Measurements from ENCODE around the gene IGFBP5. TPM values are rescaled to one million over a fixed set of nuclear protein-coding genes. Genes with fewer than 3 reads are reported as not detected.

The IGFBP5 gene, protein sequence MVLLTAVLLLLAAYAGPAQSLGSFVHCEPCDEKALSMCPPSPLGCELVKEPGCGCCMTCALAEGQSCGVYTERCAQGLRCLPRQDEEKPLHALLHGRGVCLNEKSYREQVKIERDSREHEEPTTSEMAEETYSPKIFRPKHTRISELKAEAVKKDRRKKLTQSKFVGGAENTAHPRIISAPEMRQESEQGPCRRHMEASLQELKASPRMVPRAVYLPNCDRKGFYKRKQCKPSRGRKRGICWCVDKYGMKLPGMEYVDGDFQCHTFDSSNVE
- 0.25 and 0.64 TPM in 2 replicates for total RNA-seq

DNA sequence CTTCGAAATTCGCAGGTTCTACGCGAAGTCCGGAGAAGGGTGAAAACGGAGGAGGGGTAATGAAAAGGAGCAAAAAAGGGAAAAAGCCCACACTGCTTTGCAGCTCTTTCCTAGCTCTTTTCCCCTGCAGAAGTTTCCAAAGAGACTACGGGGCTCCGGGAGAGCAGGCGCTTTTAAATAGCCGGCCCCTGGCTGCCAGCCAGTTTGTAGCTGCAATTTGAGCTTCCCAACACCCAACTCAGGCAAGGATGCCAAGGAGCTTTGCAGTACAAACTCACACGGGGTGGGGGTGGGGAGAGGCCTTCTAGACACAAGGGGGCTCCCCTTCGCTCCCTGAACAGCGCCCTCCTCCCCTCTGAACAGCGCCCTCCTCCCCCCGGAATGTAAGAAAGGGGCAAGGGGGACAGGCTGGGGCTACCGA is at the start of gene IGFBP5:
Gene IGFBP5, minus strand, starts transcription at position 149 of the 421 bp plus-strand sequence. CDS start 774 bp downstream, outside the sequence.
- DNase-seq (ENCODE audit: low read depth in 2 of 2): peak in 1 of 2 donors; percentile 18

DNA sequence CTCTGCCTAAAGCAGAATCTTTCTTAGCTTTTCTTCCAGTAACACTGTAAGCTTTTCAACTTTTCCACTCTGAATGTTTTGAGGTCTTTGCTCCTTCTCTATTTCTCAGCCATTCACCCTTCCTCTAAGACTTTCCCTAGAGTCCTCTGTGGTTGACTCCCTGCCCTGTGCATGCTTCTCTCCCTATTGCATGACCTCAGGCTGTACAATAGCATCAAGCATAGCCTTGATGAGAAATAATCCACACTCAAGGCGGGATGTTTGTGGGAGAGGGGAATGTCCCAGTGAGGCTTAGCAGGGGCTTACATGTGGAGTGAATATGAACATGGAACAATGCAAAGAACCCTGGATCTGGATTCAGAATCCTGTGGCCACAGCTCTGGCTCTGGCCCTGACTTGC is 48.4 kb upstream of the IGFBP5 start:
- no peak for DNase-seq (ENCODE audit: low read depth in 2 of 2)

DNA sequence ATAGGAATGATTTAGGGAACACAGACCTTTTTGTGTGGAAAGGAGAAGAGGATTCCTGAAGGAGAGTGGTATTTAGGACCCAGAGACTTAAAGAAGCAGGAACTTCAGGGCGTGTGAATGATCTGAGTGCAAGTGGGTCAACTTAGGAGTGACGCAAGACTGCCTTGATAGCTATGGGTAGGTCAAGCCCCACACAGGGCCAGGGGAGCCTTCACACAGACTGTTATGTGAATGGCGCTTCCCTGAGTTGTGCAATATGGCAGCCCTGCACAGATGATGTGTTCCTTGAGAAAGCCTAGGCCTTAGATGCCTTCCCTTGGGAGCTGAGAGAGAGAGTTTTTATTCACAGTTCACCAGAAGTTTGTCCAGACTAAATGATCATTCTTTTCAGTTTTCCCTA is 47.1 kb upstream of the IGFBP5 start:
- no peak for DNase-seq (ENCODE audit: low read depth in 2 of 2)

DNA sequence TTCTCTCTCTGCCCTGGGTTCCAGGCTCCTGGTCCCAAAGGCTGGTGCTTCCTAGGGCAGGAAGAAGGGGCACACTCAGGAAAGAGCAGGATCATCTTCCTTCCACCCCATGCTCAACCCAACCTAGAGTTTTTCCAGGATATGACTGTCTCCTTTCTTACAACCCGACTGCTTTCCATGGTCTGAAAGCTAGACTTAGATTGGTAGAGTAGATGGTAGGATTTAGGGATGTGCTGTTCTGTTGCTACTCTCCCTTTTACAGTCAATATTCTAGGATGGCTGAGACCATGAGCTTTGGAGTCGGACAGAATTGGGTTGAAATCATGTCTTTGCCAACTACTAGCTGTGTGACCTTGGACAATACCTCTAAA is 45.9 kb upstream of the IGFBP5 start:
- no peak for DNase-seq (ENCODE audit: low read depth in 2 of 2)

DNA sequence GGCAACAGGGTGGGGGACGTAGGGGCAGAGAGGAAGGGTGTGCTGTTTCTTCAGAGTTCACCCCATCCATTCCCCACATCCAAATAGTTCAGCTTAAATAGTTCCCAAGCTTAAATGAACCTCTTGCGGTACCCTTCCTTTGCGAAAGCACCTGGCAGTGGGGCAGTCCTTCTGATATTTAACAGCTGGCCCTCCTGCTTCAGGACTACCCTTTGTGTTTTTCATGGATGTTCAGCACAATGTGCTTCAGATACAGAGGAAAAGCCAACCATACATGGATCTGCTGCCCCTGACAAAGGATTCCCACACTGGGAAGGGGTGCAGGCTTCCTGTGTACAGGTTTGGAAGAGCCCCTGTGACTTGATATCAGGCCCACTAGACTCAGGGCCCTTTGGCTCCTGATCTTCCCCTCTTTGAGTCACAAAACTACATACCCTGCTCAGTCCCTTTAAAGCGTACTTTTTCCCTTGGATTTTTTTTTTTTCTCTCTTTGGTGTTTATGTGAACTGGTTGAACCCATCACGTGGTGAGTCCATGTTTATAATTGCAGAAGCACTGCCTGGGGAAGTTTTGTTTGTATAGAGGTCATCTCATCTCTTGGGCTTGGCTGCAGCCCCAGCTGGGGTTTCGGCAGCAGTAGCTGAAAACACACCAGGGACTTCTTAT is 45.3 kb upstream of the IGFBP5 start:
- peak in 1 of 2 donors; percentile 4 for DNase-seq (ENCODE audit: low read depth in 2 of 2)

DNA sequence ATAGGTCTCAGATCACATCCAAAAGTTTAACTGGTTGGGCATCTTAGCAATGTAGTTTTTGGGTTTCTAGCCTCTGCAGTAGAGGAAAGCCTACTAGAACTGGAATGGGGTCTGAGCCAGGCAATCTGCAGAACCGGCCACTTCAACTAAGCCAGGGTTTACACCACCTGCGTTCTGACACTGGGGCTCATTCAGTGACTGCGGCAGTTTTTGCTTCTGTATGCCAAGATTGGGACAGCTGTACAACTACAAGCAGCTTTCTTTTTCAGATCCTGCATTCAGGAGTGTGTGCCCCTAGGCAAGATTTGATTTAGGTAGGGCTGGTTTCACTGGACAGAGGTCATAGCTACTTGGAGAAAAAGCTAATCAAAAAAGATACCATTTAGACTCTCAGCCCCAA is 43.7 kb upstream of the IGFBP5 start:
- DNase-seq (ENCODE audit: low read depth in 2 of 2): no peak

DNA sequence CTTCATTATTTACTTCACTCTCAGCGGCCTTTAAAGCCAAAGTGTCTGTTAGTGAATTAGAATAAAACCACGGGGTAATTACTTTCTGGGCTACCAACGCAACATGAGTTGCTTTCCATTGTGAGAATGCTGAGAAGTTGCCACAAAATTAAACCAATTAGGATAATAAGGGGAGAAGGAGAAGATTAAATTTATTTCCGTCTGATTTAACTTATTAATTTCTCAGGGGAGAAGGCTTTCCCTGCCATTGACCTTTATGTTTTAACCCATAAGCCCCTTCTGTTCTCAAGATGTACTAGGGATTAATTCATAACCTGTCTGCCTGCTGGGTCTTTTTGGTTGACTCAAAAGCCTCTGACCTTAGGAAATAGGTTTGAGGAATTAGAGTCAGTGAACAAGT is 42.3 kb upstream of the IGFBP5 start:
- DNase-seq (ENCODE audit: low read depth in 2 of 2): no peak

DNA sequence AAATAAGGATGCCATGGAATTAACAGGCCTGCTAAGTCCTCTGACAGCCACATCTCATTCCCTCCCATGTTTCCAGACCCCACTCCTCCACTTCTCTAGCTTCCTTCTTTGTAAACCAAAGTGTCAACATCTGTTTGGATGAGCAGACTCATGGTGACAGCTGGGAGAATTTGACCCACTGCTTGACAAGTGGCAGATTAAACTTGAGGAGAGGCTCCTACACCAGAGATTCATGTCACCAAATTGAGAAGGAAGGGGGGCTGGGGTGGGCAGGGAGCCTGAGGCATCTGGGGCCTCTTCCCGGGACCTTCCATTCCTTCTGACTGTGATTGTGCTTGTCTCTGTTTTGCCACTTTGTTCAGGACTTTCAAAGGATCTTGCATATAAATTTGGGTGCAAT is 41.0 kb upstream of the IGFBP5 start:
- DNase-seq (ENCODE audit: low read depth in 2 of 2): no peak

DNA sequence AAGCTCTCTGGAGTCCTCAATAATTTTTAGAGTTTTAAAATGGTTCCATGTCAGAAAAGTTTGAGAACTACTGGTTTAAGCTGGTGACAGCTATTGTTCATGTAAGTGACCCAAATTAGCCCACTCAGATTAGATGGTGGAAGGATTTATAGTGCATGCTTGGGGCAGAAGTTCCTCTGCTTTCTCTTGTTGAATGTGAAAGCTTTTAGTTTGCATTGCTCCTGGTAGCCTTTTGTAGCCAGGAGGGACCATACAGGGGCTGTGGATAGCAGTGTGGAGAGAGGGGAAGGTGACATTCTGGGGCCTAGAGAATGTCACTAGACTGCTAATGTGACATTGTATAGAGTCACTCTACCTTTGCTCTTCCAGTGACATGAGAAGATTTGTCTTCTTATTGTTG is 40.3 kb upstream of the IGFBP5 start:
- DNase-seq (ENCODE audit: low read depth in 2 of 2): no peak

DNA sequence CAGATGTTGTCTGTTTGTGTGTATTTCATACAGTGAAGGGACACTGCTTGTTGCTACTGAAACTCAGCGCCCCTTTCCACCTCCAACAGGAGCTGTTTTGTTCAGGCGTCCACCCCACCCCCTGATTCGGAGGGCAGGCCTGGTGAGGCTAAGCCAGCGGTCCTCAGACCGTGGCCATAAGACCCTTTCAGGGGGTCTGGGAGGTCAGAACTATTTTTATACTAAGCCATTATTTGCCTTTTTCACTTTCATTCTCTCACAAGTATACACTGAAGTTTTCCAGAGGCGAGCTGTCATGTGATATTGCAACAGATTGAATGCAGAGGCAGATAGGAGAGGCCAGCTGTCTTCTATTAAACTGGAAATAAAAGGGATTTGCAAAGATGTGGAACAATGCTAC is 39.7 kb upstream of the IGFBP5 start:
- DNase-seq (ENCODE audit: low read depth in 2 of 2): no peak

DNA sequence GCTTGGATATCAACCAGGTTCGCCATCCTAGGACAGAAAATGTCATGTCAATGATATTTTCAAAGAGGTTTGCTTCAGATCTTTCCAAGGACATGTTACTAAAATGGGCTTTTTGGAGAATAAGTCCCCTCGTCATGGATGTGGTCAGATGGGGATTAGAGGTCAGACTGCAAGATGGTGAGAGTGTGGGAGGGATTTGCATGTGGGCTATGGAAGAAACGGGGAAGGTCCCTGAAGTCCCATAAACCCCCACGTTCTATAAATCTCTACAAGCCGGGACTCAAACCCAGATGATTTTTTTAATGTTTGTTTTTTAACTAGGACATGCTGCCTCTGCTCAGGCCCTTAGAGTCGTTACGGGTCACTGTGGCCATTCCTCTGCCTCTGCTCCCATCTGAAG is 37.7 kb upstream of the IGFBP5 start:
- no peak for DNase-seq (ENCODE audit: low read depth in 2 of 2)

DNA sequence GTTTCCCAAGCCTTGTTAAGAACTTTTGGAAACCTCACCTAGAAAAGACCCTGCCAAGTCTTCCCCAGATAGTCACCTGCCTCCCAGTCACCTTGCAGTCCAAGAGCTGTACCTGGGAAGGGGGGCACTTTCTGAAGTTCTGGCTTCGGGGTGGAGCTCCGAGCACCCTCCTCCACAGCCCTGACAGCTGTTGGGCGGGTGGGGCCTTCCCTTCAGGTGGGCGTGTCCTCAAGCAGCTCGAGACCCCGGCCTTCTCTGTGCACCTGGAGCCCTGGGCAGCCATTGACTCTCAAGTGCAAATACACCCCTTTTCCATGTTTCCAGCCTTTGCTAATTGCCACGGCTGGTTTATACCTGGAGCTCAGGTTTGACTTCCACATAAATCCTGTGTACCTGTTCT is 37.0 kb upstream of the IGFBP5 start:
- no peak for DNase-seq (ENCODE audit: low read depth in 2 of 2)

DNA sequence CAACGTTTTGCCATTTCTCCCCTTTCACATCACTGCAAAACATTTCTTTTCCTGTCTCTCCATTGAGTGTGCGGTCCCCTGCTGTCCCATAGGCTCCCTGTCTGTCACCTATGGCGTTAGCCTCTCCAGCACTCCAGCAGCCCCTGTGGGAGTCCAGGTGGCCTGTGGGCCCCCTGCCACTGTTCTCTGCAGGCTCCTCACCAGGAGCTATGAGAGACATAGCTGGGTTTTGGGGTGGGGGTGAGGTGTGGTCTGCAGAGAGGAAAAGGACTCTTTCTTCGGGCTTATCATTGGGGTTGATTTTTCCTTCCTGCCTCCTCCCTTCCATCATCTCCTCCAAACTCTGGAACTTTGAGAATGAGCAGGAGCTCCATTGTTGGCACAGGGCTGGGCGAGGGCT is 36.1 kb upstream of the IGFBP5 start:
- no peak for DNase-seq (ENCODE audit: low read depth in 2 of 2)

DNA sequence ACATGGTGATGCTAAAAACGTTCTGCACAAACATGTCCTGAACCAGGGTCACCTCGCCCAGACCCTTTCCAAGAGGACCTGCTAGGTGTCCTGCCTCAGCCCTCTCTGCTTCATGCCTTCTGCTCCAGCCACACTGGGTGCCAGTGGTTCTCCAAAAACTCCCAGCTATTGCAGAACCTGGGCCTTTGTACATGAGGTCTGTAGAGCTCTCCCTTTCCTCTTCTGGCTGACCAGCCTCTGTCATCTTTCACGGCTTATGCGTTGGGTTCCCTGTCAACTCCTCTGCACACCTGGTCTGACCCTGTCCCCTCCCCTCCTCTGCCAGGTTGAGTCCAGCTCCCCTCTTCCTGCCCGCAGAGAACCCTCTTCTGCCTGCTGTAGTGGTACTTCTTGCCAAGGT is 35.5 kb upstream of the IGFBP5 start:
- no peak for DNase-seq (ENCODE audit: low read depth in 2 of 2)

DNA sequence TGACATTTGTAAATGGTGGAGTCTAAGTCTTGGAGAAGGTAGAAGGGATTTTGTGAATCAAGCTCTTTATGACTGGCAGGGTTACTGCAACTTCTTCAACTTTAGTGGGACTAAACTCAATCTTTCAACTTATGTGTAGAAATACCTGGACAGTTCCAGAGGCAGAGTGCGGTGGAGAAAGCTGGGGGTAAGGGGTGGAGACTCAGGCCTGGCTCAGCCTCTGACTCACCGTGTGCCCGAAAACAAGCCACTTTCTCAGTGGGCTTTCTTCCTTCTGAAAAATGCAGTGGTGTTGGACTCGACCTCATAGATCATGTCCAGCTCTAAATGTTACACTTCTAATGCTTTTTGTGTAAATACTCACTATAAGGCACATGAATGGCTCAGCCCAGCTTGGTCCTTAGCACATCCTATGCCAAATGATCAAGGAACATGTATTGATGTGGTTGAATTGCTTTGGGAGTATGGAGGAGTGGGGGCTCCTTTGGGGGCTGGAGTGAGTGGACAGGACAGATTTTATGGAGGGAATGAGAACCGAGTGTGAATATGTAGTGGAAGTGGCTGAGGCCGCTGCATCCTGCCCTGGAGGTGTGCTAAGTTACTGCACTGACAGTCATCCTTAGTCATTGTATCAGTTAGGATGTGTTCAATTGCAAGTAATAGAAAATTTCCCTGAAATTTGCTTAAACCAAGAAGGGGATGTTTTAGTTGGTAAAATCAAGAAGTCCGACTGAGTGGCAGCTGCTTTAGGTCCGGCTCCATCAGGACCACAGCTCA is 32.2 kb upstream of the IGFBP5 start:
- DNase-seq (ENCODE audit: low read depth in 2 of 2): no peak

DNA sequence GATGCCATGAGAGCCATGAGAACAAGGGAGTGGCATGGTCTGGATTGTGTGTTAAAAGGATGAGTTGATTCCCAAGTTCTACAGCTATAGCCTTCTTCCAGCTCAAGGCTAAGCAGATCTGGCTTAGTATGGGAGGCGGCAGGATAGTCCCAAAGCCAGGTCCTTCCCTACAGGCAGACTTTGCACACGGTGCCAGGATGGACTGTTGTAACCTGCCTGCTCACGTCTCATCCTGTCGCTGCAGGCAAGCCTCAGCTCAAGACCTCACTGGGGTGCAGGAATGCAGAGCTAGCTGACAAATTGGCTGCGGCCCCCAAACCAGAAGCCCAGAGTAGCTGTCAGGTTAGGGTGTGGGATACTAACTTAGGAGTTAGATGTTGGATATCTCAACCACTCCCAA is 28.8 kb upstream of the IGFBP5 start:
- DNase-seq (ENCODE audit: low read depth in 2 of 2): no peak

DNA sequence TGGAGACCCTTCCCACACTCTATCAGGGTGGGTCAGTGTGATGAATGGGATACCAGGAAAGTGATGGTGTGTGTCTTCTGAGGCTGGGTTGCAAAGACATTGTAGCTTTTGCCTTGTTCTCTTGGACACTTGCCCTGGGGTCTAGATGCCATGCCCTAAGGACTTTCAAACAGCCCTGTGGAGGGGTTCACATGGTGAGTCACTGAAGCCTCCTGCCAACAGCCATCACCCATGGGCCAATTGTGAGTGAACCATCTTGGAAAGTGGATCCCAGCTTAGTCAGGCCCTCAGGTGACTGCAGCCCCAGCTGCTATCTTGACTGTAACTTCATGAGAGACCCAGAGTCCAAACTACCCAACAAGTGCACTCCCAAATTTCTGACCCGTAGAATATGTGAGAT is 25.8 kb upstream of the IGFBP5 start:
- no peak for DNase-seq (ENCODE audit: low read depth in 2 of 2)

DNA sequence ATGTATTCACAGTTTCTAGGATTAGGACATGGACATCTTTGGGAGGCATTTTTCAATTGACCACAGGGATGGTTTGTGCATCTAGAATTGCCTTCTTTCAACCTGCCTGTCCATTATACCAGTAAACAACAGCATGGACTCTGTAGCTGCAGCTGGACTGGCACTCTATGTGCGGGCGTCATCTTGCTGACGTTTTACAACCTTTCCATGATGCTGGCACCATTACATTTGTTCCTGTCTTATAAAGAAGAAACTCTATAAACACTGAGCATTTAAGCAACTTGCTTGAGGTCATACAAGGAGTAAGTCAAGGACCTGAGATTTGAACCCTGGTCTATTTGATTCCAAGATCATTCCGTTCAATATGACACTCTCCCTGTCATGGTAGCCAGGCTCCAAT is 25.4 kb upstream of the IGFBP5 start:
- no peak for DNase-seq (ENCODE audit: low read depth in 2 of 2)

DNA sequence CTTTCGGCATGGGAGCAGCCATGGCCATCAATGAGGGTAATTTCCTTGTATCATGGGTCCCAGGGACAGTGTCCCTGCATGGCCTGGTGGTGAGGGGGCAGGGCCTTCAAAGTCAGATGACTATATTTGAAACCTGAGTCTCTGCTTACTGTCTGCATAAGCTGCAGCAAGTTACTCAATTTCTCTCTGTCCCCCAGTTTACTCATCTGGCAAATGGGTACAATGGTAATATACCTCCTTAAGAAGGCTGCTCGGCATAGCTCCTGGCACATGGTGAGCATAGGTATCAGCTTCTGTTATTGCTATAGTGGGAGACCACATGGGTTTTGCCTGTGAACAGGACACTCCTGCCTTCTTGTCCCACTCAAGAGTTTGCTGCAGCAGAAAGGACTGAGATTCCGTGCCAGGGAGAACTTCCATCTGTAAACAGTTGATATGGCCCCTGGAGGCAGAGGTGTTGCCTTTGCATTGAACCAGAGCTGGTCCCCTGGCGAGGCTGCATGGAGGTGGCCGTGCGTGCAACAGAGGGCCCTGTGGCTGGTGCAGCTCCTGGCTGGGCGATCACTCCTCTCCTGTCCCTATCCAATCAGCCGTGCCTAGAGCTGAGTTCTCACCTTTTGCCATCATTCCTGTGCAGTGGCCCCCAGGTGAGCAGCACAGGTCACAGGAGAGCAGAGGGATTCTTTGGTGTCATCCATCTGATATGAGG is 22.7 kb upstream of the IGFBP5 start:
- no peak for DNase-seq (ENCODE audit: low read depth in 2 of 2)

DNA sequence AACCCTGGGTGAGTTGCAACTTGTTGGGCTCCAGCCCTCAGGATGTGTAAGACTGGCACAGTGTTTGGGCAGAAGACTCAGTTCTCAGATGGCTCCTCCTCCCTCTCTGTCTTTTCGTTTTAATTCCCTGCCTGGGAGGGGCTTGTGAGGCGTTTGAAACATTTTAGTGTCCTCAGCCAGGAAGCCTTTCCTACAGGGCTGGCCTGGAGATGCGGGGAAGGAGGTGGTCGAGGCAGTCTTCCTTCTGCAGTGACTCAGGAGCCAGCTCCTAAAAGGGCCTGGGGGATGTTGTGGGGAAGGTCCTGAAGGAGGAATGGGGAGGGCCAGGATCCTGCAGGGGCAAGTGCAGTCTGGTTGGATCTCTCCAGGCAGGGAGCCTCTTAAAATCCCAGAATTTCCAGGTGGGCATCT is 22.1 kb upstream of the IGFBP5 start:
- no peak for DNase-seq (ENCODE audit: low read depth in 2 of 2)

DNA sequence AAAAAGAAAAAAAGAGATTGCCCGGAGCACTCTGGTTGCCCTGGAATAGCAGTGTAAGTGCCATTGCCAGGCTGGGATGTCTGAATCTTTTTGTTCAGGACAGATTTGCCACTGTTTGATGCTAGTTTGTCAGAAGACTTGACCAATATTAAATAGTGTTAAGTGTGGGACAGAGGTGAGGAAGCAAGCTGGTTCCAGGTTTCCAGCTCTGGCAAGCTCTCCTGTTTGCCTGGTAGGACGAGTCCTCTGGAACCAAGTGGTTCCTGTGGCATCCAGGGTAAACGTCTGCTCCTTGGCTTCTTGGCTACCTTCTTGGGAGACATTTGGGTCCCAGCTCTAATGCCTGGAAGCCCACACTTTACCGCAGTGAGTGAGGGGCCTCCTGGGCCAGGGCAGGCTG is 20.8 kb upstream of the IGFBP5 start:
- no peak for DNase-seq (ENCODE audit: low read depth in 2 of 2)

DNA sequence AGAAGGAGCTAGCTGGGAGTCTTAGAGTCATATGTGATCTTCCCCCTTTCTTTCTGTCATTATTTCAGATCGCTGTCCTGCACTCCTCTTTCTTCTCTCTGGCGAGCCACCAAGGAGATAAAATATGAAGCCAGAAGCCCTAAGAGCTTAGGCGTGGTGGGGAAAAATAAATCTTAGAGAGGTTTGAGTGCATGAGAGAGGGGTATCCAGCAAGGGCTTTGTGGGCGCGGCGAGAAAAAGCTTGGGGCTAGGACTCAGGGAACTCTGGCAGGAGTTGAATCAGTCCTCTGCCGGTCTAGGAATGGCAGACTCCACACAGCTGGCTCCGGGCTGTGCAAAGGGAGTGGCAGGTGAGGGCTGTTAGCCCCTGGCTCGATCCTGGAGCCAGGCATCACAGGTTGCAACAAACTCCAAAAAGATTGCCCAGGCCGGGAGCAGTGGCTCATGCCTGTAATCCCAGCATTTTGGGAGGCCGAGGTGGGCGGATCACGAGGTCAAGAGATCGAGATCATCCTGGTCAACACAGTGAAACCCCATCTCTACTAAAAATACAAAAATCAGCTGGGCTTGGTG is 20.1 kb upstream of the IGFBP5 start:
- no peak for DNase-seq (ENCODE audit: low read depth in 2 of 2)

Measured in dermis microvascular lymphatic vessel endothelial cell (primary cell).